Prostate gland (tissue), 2 donors: ENCODE measurements around the gene RBP3.

Experiments
- POLR2A ChIP-seq: fragments of 450-650 bp; IDR thresholded peaks from one replicate; pipeline ENCODE4 v1.6.1; 2016; ENCODE audit warnings: antibody characterized with exemption, mild to moderate bottlenecking
- TF ChIP-seq, protein P1 (sequence below), 4 experiments: fragments of 200-600 bp in 2 of 4; fragments of 450-650 bp in 2 of 4; sonication (generic) in 2 of 4; IDR thresholded peaks; 1 replicate in 3 of 4; 2 replicates in 1 of 4; pipeline ENCODE4 v1.5.1; 2016 to 2019; ENCODE audit warnings: antibody characterized with exemption in 4 of 4, mild to moderate bottlenecking in 2 of 4, moderate library complexity in 2 of 4

DNA sequence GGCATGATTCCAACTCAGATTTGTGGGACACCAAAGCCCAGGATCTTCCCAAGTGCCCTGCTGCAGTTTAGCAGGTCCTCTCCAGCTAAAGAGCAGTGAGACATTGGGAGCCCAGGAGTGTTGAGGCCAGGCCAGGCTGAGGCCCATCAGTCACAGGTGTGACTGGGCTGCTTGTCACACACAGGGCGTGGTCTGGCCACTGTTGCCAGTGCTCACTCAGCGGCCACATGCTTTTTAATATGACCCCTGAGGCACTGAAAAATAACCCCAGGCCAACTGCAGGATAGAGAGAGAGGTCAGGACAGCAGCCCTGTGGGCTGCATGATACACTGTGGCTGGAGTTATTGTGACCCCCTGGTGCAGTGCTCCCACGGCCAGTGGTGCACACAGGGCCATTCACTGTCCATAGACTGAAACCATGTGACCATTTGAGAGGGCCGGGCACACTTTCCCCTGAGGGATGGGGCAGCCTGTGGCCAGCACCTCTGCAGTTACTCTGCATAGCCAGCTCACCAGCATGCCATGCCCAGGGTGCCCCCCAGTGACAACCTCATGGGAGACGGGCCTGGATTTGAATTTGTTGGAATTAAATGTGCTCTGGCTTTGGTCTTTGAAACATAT, 21.7 kb upstream of the RBP3 start:
- TF ChIP-seq, protein P1, sequence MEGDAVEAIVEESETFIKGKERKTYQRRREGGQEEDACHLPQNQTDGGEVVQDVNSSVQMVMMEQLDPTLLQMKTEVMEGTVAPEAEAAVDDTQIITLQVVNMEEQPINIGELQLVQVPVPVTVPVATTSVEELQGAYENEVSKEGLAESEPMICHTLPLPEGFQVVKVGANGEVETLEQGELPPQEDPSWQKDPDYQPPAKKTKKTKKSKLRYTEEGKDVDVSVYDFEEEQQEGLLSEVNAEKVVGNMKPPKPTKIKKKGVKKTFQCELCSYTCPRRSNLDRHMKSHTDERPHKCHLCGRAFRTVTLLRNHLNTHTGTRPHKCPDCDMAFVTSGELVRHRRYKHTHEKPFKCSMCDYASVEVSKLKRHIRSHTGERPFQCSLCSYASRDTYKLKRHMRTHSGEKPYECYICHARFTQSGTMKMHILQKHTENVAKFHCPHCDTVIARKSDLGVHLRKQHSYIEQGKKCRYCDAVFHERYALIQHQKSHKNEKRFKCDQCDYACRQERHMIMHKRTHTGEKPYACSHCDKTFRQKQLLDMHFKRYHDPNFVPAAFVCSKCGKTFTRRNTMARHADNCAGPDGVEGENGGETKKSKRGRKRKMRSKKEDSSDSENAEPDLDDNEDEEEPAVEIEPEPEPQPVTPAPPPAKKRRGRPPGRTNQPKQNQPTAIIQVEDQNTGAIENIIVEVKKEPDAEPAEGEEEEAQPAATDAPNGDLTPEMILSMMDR (IDR thresholded peaks at IDR 0.05), result no peak
- no peak for TF ChIP-seq POLR2A
